Panc1 (cell line): ENCODE data around the gene HNRNPK.

Experiments used
- POLR2AphosphoS5 ChIP-seq: IDR thresholded peaks from 2 replicates; pipeline ENCODE4 v1.6.1; 2012; ENCODE audit warnings: mild to moderate bottlenecking, low read depth, low read length, moderate library complexity
- SIN3A ChIP-seq: IDR thresholded peaks from 2 replicates; pipeline ENCODE4 v1.6.1; 2012; ENCODE audit warnings: low read depth, mild to moderate bottlenecking, low read length, moderate library complexity, borderline replicate concordance; ENCODE audit not compliant: insufficient read depth
- TF ChIP-seq, protein P1 (sequence below): fragments of 450-650 bp; IDR thresholded peaks from 2 replicates; pipeline ENCODE4 v1.5.1; 2017; ENCODE audit warnings: mild to moderate bottlenecking
- TF ChIP-seq, protein P2 (sequence below), 2 experiments: IDR thresholded peaks; 2 replicates each; pipeline ENCODE4 v1.6.1; 2011 to 2012; ENCODE audit warnings: low read depth in 2 of 2, control low read depth in 1 of 2, low read length in 1 of 2, mild to moderate bottlenecking in 1 of 2, moderate library complexity in 1 of 2; ENCODE audit not compliant: insufficient read depth in 1 of 2

GRCh38 chr9:83934569-83935275 is 45.3 kb downstream of the HNRNPK start:
- TF ChIP-seq POLR2AphosphoS5 = no peak
- TF ChIP-seq, protein P1, sequence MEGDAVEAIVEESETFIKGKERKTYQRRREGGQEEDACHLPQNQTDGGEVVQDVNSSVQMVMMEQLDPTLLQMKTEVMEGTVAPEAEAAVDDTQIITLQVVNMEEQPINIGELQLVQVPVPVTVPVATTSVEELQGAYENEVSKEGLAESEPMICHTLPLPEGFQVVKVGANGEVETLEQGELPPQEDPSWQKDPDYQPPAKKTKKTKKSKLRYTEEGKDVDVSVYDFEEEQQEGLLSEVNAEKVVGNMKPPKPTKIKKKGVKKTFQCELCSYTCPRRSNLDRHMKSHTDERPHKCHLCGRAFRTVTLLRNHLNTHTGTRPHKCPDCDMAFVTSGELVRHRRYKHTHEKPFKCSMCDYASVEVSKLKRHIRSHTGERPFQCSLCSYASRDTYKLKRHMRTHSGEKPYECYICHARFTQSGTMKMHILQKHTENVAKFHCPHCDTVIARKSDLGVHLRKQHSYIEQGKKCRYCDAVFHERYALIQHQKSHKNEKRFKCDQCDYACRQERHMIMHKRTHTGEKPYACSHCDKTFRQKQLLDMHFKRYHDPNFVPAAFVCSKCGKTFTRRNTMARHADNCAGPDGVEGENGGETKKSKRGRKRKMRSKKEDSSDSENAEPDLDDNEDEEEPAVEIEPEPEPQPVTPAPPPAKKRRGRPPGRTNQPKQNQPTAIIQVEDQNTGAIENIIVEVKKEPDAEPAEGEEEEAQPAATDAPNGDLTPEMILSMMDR = no peak
- TF ChIP-seq, protein P2, sequence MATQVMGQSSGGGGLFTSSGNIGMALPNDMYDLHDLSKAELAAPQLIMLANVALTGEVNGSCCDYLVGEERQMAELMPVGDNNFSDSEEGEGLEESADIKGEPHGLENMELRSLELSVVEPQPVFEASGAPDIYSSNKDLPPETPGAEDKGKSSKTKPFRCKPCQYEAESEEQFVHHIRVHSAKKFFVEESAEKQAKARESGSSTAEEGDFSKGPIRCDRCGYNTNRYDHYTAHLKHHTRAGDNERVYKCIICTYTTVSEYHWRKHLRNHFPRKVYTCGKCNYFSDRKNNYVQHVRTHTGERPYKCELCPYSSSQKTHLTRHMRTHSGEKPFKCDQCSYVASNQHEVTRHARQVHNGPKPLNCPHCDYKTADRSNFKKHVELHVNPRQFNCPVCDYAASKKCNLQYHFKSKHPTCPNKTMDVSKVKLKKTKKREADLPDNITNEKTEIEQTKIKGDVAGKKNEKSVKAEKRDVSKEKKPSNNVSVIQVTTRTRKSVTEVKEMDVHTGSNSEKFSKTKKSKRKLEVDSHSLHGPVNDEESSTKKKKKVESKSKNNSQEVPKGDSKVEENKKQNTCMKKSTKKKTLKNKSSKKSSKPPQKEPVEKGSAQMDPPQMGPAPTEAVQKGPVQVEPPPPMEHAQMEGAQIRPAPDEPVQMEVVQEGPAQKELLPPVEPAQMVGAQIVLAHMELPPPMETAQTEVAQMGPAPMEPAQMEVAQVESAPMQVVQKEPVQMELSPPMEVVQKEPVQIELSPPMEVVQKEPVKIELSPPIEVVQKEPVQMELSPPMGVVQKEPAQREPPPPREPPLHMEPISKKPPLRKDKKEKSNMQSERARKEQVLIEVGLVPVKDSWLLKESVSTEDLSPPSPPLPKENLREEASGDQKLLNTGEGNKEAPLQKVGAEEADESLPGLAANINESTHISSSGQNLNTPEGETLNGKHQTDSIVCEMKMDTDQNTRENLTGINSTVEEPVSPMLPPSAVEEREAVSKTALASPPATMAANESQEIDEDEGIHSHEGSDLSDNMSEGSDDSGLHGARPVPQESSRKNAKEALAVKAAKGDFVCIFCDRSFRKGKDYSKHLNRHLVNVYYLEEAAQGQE (IDR thresholded peaks at IDR 0.05; ENCODE audit: insufficient read depth in 1 of 2, low read depth in 2 of 2, low read length in 1 of 2) = no peak
- TF ChIP-seq SIN3A = no peak
